ENCODE results near the gene ST7L. TPM values are rescaled to one million over a fixed set of nuclear protein-coding genes. Genes with fewer than 3 reads are reported as not detected.

ST7L gene
- polyA plus RNA-seq, 4 donors = 6.3 to 17.0 (median 13.5) TPM

DNA sequence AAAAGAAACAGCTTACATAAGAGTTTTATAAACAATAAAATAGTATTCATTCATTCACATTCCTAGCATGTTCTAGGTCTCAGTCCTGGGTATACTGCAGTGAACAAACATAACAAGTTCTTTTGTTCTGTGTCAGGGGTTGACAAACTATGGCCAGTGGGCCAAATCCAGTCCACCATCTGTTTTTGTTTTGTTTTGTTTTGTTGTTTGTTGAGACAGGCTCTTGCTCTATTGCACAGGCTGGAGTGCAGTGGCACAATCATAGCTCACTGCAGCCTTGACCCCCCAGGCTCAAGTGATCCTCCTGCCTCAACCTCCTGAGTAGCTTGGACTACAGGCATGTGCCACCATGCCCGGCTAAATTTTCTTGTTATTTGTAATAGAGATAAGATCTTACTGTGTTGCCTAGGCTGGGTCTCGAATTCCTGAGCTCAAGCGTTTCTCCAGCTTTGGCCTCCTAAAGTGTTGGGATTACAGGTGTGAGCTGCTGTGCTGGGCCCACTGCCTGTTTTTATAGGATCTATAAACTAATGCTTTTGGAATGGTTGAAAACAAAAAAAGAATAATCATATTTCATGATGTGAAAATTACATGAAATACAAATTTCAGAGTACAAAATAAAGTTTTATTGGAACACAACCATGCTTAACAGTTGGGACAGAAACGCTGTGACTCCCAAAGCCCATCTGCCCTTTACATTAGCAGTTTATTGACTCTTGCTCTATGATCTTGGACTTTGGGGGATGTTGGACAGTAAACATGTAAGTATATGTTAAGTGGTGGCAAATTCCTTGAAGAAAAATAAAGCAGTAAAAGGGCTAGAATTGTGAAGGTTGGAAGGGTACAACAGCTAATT, 18.5 kb upstream of the ST7L start:
- no peaks in the 10 kb centered on the region for H3K27me3 ChIP-seq (ENCODE audit: control insufficient read depth in 3 of 3, insufficient read depth in 3 of 3, low read length in 3 of 3)
- H3K4me3 ChIP-seq (ENCODE audit: low read depth in 1 of 3, low read length in 3 of 3) = no peak overlapping the region
- H3K36me3 ChIP-seq (ENCODE audit: control insufficient read depth in 3 of 3, insufficient read depth in 2 of 3, low read depth in 1 of 3, low read length in 3 of 3) = no peaks in the 10 kb centered on the region
- WGBS, 3 donors = 82 to 89% (median 85%) methylated on average over 4 of the region's 4 CpGs
- DNase-seq = no peak
- no peak for FAIRE-seq
- H3K27ac ChIP-seq (ENCODE audit: low read depth in 1 of 3, low read length in 2 of 3) = no peak overlapping the region
- H3K4me1 ChIP-seq (ENCODE audit: control insufficient read depth in 3 of 3, insufficient read depth in 2 of 3, low read depth in 1 of 3, low read length in 2 of 3) = peaks cover 0 to 2% (median 0%) of the 10 kb centered on the region in 3 donors
- no peaks in the 10 kb centered on the region for H3K9me3 ChIP-seq (ENCODE audit: control insufficient read depth in 2 of 2, insufficient read depth in 1 of 2, low read depth in 1 of 2, low read length in 1 of 2)

DNA sequence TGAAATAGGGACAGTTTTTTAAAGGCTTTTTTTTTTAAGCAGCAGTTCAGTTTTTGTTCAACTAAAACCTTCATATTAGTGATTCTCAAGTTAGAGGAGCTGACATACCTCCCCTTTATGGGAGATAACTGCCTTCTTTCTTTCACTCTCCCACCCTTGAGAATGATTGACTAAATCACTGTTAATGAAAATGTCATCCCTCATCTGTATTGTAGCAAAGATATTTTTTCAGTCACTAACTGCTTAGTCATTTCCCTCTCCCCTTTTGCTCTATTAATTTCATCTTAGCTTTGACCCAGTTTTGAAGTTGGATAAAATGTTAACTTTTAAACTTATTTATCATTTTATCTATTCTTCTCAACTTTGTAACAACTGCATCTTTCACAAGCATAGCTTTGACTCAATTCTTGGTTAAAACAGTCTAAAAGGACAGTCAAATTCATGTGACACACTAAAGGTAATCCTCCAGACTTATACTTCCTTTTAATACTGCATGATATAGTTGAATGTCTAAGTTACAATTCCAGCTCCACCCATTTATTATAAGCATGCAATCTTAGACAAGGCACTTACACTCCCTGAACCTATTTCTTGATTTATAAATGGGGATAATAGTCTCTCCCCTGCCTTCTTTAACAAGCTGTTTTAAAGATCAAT, 17.8 kb upstream of the ST7L start:
- H3K27ac ChIP-seq (ENCODE audit: low read depth in 1 of 3, low read length in 2 of 3) = no peak overlapping the region
- peaks cover 0 to 2% (median 0%) of the 10 kb centered on the region in 3 donors for H3K36me3 ChIP-seq (ENCODE audit: control insufficient read depth in 3 of 3, insufficient read depth in 2 of 3, low read depth in 1 of 3, low read length in 3 of 3)
- H3K4me3 ChIP-seq (ENCODE audit: low read depth in 1 of 3, low read length in 3 of 3) = no peak overlapping the region
- no peaks in the 10 kb centered on the region for H3K27me3 ChIP-seq (ENCODE audit: control insufficient read depth in 3 of 3, insufficient read depth in 3 of 3, low read length in 3 of 3)
- peaks cover 0 to 4% (median 4%) of the 10 kb centered on the region in 3 donors for H3K4me1 ChIP-seq (ENCODE audit: control insufficient read depth in 3 of 3, insufficient read depth in 2 of 3, low read depth in 1 of 3, low read length in 2 of 3)
- no peaks in the 10 kb centered on the region for H3K9me3 ChIP-seq (ENCODE audit: control insufficient read depth in 2 of 2, insufficient read depth in 1 of 2, low read depth in 1 of 2, low read length in 1 of 2)
- DNase-seq = peak in 1 of 2 donors; percentile 41
- no peak for FAIRE-seq

DNA sequence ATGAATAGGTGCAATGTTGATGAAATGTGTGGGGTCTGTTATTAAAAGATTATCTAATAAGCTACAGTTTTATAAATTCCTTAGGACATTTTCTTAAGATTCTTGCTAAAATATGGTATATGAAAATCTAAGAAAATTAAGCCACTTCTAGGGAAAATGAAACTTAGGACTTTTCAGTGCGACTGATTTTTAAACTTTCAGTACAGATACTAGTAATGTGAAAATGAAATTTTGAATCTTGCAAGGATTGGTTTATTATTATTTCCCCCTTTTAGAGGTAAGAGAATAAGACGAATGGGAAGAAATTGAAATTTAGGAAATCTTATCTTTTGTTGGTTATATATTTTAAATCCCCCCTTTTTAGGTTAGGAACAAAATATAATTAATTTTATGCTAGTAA, 17.1 kb upstream of the ST7L start:
- 65 to 76% (median 67%) methylated on average over 2 of the region's 2 CpGs for WGBS, 3 donors
- Histone ChIP-seq H3K27me3 (ENCODE audit: control insufficient read depth in 3 of 3, insufficient read depth in 3 of 3, low read length in 3 of 3) (no peaks in the 10 kb centered on the region), H3K36me3 (ENCODE audit: control insufficient read depth in 3 of 3, insufficient read depth in 2 of 3, low read depth in 1 of 3, low read length in 3 of 3) (peaks cover 0 to 2% (median 0%) of the 10 kb centered on the region in 3 donors), H3K9me3 (ENCODE audit: control insufficient read depth in 2 of 2, insufficient read depth in 1 of 2, low read depth in 1 of 2, low read length in 1 of 2) (no peaks in the 10 kb centered on the region), H3K27ac (ENCODE audit: low read depth in 1 of 3, low read length in 2 of 3) (no peak overlapping the region), H3K4me3 (ENCODE audit: low read depth in 1 of 3, low read length in 3 of 3) (no peak overlapping the region), H3K4me1 (ENCODE audit: control insufficient read depth in 3 of 3, insufficient read depth in 2 of 3, low read depth in 1 of 3, low read length in 2 of 3) (peaks cover 0 to 4% (median 4%) of the 10 kb centered on the region in 3 donors)
- DNase-seq (no peak), FAIRE-seq (no peak)

DNA sequence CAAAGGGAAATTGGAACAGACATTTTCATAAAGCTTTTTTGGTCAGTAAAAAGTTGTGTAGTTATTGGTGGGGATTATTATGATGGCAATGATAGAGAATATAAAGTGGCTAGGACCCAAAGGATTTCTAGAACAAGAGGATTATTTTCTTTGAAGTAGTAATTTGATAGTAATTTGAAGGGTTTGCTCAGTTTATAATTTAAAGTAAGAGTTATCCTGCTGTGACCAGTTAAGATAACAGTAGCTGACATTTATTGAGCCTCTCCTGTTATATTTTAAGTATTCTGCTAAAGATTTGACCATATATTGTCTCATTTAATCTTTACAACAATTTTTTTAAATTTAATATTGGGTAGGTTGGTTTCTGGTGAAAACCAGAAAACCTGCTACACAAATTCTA, 15.4 kb upstream of the ST7L start:
- Histone ChIP-seq H3K4me3 (ENCODE audit: low read depth in 1 of 3, low read length in 3 of 3) (no peak overlapping the region), H3K9me3 (ENCODE audit: control insufficient read depth in 2 of 2, insufficient read depth in 1 of 2, low read depth in 1 of 2, low read length in 1 of 2) (no peaks in the 10 kb centered on the region), H3K27ac (ENCODE audit: low read depth in 1 of 3, low read length in 2 of 3) (no peak overlapping the region), H3K27me3 (ENCODE audit: control insufficient read depth in 3 of 3, insufficient read depth in 3 of 3, low read length in 3 of 3) (no peaks in the 10 kb centered on the region), H3K36me3 (ENCODE audit: control insufficient read depth in 3 of 3, insufficient read depth in 2 of 3, low read depth in 1 of 3, low read length in 3 of 3) (peaks cover 0 to 9% (median 0%) of the 10 kb centered on the region in 3 donors), H3K4me1 (ENCODE audit: control insufficient read depth in 3 of 3, insufficient read depth in 2 of 3, low read depth in 1 of 3, low read length in 2 of 3) (peaks cover 0 to 4% (median 4%) of the 10 kb centered on the region in 3 donors)
- DNase-seq (no peak), FAIRE-seq (no peak)

DNA sequence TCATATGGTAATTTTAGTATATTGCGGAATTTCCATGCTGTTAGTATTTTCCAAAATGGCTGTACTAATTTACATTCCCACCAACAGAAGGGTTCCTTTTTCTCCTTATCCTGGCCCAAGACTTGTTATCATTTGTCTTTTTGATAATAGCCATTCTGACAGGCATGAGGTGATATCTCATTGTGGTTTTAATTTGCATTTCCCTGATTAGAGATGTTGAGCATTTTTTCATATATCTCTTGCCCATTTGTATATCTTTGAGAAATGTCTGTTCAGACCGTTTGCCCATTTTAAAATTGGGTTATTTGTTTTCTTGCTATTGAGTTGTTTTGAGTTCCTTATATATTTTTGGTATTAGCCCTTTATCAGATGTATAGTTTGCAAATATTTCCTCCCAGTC, 14.7 kb upstream of the ST7L start:
- FAIRE-seq (no peak), DNase-seq (no peak)
- Histone ChIP-seq H3K9me3 (ENCODE audit: control insufficient read depth in 2 of 2, insufficient read depth in 1 of 2, low read depth in 1 of 2, low read length in 1 of 2) (no peaks in the 10 kb centered on the region), H3K27ac (ENCODE audit: low read depth in 1 of 3, low read length in 2 of 3) (no peak overlapping the region), H3K36me3 (ENCODE audit: control insufficient read depth in 3 of 3, insufficient read depth in 2 of 3, low read depth in 1 of 3, low read length in 3 of 3) (peaks cover 0 to 9% (median under 1%) of the 10 kb centered on the region in 3 donors), H3K4me3 (ENCODE audit: low read depth in 1 of 3, low read length in 3 of 3) (no peak overlapping the region), H3K4me1 (ENCODE audit: control insufficient read depth in 3 of 3, insufficient read depth in 2 of 3, low read depth in 1 of 3, low read length in 2 of 3) (peaks cover 0 to 4% (median 4%) of the 10 kb centered on the region in 3 donors), H3K27me3 (ENCODE audit: control insufficient read depth in 3 of 3, insufficient read depth in 3 of 3, low read length in 3 of 3) (no peaks in the 10 kb centered on the region)
- WGBS, 3 donors = 91 to 93% (median 92%) methylated on average over 2 of the region's 2 CpGs

DNA sequence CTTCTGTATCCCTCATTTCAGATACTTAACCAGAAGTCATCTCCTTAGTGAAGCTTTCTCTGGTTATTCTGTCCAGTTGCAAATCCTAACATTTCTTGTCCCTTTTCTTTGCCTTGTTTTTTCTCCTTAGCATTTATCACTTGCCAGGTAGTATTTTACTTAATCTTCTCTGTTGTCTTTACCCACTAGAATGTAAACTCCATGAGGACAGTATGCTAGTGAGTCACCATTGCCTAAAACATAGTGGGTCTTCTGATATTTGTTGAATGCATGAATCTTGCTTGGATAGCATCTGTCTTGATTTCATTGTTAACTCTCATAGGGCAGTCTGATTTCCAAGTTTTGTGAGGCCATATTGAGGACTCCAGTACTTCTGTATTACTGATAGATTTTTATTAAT, 10.3 kb upstream of the ST7L start:
- peaks cover 0 to 18% (median 10%) of the 10 kb centered on the region in 3 donors for H3K36me3 ChIP-seq (ENCODE audit: control insufficient read depth in 3 of 3, insufficient read depth in 2 of 3, low read depth in 1 of 3, low read length in 3 of 3)
- H3K4me3 ChIP-seq (ENCODE audit: low read depth in 1 of 3, low read length in 3 of 3) = no peak overlapping the region
- H3K9me3 ChIP-seq (ENCODE audit: control insufficient read depth in 2 of 2, insufficient read depth in 1 of 2, low read depth in 1 of 2, low read length in 1 of 2) = no peaks in the 10 kb centered on the region
- H3K4me1 ChIP-seq (ENCODE audit: control insufficient read depth in 3 of 3, insufficient read depth in 2 of 3, low read depth in 1 of 3, low read length in 2 of 3) = peaks cover 4 to 11% (median 4%) of the 10 kb centered on the region in 3 donors
- no peak overlapping the region for H3K27ac ChIP-seq (ENCODE audit: low read depth in 1 of 3, low read length in 2 of 3)
- FAIRE-seq (no peak), DNase-seq (no peak)
- H3K27me3 ChIP-seq (ENCODE audit: control insufficient read depth in 3 of 3, insufficient read depth in 3 of 3, low read length in 3 of 3) = no peaks in the 10 kb centered on the region

GRCh38 chr1:112628516-112628915, 9.6 kb upstream of the ST7L start:
- Histone ChIP-seq H3K27me3 (ENCODE audit: control insufficient read depth in 3 of 3, insufficient read depth in 3 of 3, low read length in 3 of 3) (no peaks in the 10 kb centered on the region), H3K4me3 (ENCODE audit: low read depth in 1 of 3, low read length in 3 of 3) (no peak overlapping the region), H3K27ac (ENCODE audit: low read depth in 1 of 3, low read length in 2 of 3) (no peak overlapping the region), H3K9me3 (ENCODE audit: control insufficient read depth in 2 of 2, insufficient read depth in 1 of 2, low read depth in 1 of 2, low read length in 1 of 2) (no peaks in the 10 kb centered on the region), H3K36me3 (ENCODE audit: control insufficient read depth in 3 of 3, insufficient read depth in 2 of 3, low read depth in 1 of 3, low read length in 3 of 3) (peaks cover 0 to 18% (median 10%) of the 10 kb centered on the region in 3 donors), H3K4me1 (ENCODE audit: control insufficient read depth in 3 of 3, insufficient read depth in 2 of 3, low read depth in 1 of 3, low read length in 2 of 3) (peaks cover 4 to 11% (median 4%) of the 10 kb centered on the region in 3 donors)
- FAIRE-seq = no peak
- DNase-seq = no peak
- WGBS, 3 donors = 84 to 92% (median 87%) methylated on average over 2 of the region's 2 CpGs

DNA sequence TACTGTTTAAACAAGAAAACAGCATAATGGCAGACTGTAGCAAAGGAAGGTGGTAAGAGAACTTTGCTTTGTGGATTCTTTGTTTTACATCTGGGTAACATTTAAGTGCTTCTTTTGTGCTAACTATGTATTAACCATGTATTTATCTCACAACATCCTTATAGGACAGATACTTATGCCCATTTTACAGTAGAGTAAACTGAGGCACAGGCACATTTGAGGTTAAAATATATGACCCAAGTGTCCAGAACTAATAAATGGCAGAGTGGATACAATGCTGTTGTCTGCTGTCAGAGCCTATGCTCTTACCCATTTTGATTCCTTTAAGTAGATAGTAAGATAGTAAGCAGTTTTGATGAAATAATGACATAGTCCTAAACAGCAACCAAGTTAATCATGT, 7.9 kb upstream of the ST7L start:
- Histone ChIP-seq H3K27ac (ENCODE audit: low read depth in 1 of 3, low read length in 2 of 3) (no peak overlapping the region), H3K9me3 (ENCODE audit: control insufficient read depth in 2 of 2, insufficient read depth in 1 of 2, low read depth in 1 of 2, low read length in 1 of 2) (no peaks in the 10 kb centered on the region), H3K4me1 (ENCODE audit: control insufficient read depth in 3 of 3, insufficient read depth in 2 of 3, low read depth in 1 of 3, low read length in 2 of 3) (peaks cover 0 to 9% (median 4%) of the 10 kb centered on the region in 3 donors), H3K4me3 (ENCODE audit: low read depth in 1 of 3, low read length in 3 of 3) (no peak overlapping the region), H3K36me3 (ENCODE audit: control insufficient read depth in 3 of 3, insufficient read depth in 2 of 3, low read depth in 1 of 3, low read length in 3 of 3) (peaks cover 0 to 21% (median 10%) of the 10 kb centered on the region in 3 donors), H3K27me3 (ENCODE audit: control insufficient read depth in 3 of 3, insufficient read depth in 3 of 3, low read length in 3 of 3) (no peaks in the 10 kb centered on the region)
- FAIRE-seq = no peak
- no peak for DNase-seq
